Stimulated activated CD8-positive, alpha-beta memory T cell treated with anti-CD3 and anti-CD28 coated beads, Interleukin-2, amount 100 ng/mL, for 48 hours (primary cell): ENCODE measurements around the gene C9orf50.

Source experiments
- DNase-seq, 2 donors: peaks; one replicate each; pipeline ENCODE4 v3.0.0-alpha.2; 2020; ENCODE audit warnings: low read depth in 2 of 2

C9orf50 gene

GRCh38 chr9:129570450-129571297 lies 50.2 kb downstream of the C9orf50 start:
- DNase-seq = no peak

DNA sequence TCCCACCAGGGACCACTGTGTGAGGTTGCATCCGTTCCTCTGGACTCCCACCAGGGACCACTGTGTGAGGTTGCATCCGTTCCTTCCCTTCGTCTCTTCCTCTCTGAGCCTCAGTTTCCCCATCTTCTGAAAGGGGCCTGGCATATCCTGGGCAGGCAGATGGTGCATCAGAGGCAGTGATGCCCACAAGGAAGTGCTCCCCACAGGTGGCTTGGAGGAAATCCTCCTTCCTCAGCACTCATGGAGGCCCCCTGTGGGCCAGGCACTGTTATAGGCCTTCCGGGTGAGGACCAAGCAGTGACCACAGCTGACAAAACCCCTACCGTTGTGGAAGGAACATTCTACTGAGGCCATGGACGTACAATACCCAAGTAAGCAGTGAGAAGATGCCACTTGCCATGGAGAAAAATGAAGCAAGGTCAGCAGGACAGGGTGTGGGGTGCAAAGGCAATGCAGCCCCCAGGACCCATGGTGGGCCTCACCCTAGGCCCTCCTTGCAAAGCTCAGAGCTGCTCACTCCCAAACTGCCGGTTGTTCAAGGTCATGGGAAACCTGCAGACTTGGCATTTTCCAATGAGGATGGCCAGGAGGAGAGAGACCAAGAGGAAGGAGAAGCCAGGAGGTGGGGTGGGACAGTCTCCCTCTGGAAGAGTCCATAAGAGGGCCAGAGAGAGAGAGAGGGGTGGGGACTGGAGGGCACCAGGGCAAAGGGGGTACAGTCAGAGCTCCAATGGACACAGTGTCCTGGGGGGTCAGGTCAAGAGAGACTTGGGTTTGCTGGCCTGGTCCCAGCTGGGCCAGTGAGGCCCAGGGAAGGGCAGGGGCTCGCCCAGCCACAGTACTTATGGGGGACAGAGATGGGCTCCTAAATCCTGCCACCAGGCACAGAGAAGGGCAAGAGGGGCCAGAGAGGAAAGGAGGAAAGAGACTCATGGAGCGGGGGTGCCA lies 51.1 kb downstream of the C9orf50 start:
- DNase-seq = no peak

DNA sequence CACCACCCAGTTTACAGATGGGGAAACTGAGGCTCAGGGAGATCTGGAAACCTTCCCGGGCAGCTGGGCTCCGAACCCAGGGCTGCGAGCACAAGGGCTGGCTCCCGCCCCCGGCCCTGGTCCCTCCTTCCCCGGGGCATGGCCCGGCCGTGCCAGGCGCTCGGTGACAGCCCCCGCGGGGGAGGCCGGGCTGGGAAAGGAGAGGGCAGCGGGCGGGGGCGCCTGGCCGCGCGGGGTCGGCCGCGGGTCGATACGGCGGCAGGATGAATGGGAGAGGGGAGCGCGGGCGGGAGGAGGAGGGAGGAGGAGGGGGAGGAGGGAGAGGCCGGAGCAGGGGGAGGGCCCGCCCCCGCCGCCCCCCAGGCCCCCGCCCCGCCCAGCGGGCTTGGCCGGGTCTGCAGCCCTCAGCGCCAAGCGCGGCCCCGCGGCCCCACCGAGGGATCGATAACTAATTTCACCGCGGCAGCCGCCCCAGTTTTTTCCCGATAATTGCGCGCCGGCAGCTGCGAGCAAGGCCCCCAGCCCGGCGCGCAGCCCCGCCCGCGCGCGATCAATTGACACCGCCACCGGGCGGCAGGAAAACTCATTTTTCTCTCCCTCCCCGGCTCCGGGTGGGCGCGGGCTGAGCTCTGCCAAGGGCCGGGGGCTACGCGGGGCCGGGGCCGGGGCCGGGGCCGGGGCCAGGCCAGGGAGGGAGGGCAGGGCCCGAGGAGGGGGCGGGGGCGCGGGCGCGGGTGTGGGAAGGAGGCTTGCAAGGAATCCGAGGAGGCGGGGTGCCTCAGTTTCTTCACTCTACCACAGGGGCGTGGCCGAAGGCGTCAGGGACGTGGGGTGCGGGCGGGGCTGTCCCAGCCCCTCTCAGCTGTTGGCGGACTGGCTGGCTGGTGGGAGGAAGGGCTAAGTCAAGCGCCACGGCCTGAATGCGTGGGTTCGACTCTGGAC lies 52.1 kb downstream of the C9orf50 start:
- DNase-seq = no peak

DNA sequence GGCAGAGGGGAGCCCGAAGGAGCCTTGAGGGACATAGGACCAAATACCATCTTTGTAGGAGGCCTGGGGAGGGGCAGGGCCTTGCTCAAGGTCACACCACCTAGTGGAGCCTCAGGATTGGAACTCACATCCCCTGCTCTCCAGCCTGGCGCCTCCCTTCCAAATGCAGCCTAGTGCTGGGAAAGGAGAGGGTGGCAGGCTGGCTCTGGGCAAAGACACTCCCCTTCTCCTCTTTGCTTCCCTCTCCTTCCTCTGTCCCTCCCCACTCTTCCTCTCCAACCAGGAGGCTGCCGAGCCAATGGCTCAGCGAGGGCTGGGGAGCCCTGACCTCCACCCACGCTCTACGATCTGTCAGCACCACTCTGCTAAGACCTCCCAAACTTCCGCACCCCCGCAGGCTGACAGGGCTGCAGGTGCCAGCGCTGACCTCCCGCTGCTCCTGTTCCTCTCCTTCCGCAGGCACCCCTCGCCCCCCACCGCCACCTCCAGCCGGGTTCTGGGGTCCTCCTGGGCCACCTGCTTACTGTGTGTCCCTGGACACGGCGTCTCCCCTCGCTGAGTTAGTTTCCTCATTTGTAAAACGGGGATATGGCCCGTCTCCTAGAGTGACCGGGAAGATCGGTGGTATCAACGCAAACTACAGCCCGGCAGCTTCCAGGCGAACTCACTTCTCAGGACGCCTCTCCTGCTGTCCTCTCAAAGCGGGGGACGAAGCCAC lies 52.9 kb downstream of the C9orf50 start:
- no peak for DNase-seq

DNA sequence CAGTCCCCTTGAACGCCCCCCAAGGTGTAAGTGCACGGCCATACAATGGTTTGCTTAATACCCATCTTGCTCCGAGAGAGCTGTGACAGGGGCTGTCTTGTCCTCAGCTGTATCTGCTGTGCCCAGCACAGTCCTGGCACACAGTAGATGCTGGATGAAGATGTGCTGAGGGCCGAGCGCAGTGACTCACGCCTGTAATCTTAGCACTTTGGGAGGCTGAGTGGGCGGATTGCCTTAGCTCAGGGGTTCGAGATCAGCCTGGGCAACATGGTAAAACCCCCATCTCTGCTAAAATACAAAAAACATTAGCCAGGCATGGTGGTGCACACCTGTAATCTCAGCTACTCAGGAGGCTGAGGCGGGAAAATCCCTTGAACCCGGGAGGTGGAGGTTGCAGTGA lies 53.6 kb downstream of the C9orf50 start:
- no peak for DNase-seq

DNA sequence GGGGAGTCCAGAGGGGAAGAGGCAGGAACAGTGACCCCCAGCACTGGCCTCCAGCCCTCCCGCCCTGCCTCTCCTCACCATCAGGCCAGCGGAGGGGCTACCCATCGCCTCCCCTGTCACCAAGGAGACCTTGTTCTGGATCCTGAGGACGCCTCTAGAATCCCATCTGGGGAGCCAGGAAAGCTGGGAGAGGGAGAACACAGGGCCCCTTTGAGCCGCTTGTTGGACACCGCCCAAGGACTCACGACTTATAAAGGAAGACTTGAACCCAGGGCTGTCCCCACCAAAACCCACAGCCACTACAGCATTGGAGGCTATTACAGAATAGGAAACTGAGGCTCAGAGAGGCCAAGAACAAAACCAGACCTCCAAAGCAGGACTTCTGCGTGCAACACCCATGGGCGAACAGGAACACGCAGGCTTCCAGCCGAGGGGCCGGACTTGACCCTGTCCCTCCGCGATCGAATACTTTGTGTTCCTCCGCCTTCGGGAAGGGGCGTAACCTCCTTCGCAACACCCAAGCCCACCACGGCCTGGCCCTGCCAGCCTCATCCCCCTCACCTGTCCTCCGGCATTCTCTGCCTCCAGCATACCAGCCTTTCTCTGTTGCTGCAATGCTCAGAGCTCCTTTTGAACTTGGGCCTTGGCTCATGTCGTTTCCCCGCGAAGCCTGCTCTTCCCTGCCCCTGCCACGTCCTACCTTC lies 54.2 kb downstream of the C9orf50 start:
- DNase-seq = no peak

- DNase-seq = no peak
Observed at GRCh38 chr9:129562917-129563316, 58.0 kb downstream of the C9orf50 start.

DNA sequence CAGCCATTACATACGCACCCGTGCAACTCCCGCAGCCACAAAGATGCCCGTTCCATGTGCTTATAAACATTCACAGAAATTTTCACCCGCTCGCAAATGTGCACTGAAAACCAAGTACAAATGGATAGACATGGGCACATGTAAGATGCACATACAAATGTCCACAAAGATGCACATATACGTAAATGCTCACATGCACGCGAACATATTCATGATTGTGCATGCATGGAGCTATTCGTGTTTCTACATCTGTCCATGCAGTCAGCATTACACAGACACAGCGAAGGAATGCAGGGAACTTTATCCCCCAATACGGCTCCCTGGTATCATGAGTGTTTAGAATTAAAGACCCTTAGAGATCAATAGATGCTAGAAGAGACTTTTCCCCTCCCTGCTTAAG lies 58.4 kb downstream of the C9orf50 start:
- no peak for DNase-seq
